Measurements from ENCODE around the gene SEMA3A. TPM values are rescaled to one million over a fixed set of nuclear protein-coding genes. Genes with fewer than 3 reads are reported as not detected.

SEMA3A gene
- total and polyA plus RNA-seq, 2 of the 13 experiments (the other 11 are each of a cell fraction or from before 2014, with no cell fraction given), result 0.29 to 1.2 TPM

DNA sequence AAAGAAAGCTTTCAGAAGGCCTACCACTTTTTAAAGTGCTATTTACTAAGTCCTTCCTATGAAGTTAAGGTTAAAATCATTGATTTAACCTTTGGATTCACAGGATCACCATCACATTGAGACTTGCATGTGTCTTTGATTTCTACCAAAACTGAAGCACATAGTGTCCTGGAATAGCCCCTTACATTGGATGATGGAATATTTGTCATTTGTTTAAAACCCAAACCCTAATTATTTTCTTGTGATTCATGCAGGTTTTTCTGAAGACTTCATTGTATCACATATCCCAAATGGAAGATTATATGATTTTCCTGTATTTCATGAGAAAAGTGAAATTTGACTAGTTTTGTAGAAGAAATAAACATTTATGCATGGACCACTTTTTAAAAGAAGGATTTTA is 3.3 kb downstream of the SEMA3A start:
- no peaks in the 10 kb centered on the region for H3K36me3 ChIP-seq (replicated peaks in 1 of 2; ENCODE audit: control insufficient read depth in 1 of 2, insufficient read depth in 2 of 2, low read length in 2 of 2)
- no peaks in the 10 kb centered on the region for H4K20me1 ChIP-seq (ENCODE audit: insufficient read depth, low read length)
- CTCF ChIA-PET (ENCODE audit: low intra/inter-chr PET ratio, low total read pairs), result no interaction called here
- H3K9me3 ChIP-seq (ENCODE audit: low read length), result no peaks in the 10 kb centered on the region
- intact Hi-C loops (cut with micrococcal nuclease; ENCODE audit: unreplicated experiment), result no loop called here
- H3K79me2 ChIP-seq (ENCODE audit: insufficient read depth, low read length), result no peaks in the 10 kb centered on the region
- peaks cover 0 to 3% of the 10 kb centered on the region in 2 experiments; a peak in 3 of 5 replicates for H3K27me3 ChIP-seq (ENCODE audit: control insufficient read depth in 1 of 2, insufficient read depth in 2 of 2, low read length in 2 of 2)
- no peak for DNase-seq (ENCODE audit: low spot score)
- no peak for ATAC-seq
- no peak overlapping the region for H3K4me3 ChIP-seq (replicated peaks in 1 of 3; ENCODE audit: insufficient read depth in 1 of 3, low read depth in 2 of 3, low read length in 3 of 3)
- H3K27ac ChIP-seq (ENCODE audit: extremely low read length, insufficient read depth, low read length), result no peak overlapping the region
- no peak overlapping the region for H3K9ac ChIP-seq (ENCODE audit: insufficient read depth, low read depth, low read length)
- no peak overlapping the region for H3K4me2 ChIP-seq (ENCODE audit: low read depth, low read length)
- H2AFZ ChIP-seq (ENCODE audit: low read length), result no peak overlapping the region
- in situ Hi-C loops (cut with HindIII; ENCODE audit: extremely low pct_ligation_motif_present, low pct_unique_long_range_greater_than_20kb), result no loop called here
- BruUV-seq (replicated peaks), result no TSS peak
- POLR2A ChIA-PET, result no interaction called here
- no peak for FAIRE-seq
- peaks cover 15% of the 10 kb centered on the region; the same call in 1 of the 2 replicates for H3K4me1 ChIP-seq (ENCODE audit: insufficient read depth, low read length)
- TF ChIP-seq MTF2 (CRISPR knock-in tag; IDR thresholded peaks at IDR 0.05; ENCODE audit: borderline replicate concordance), result no peak
- TF ChIP-seq REST (IDR thresholded peaks at IDR 0.05; ENCODE audit: borderline replicate concordance in 1 of 2, low read depth in 1 of 2, low read length in 2 of 2), result no peak
- no peak for TF ChIP-seq RBM22 (optimal IDR thresholded peaks at IDR 0.05; ENCODE audit: low read length)
- no peak for TF ChIP-seq ZNF558 (CRISPR knock-in tag; IDR thresholded peaks at IDR 0.05; ENCODE audit: borderline replicate concordance)
- TF ChIP-seq, protein P1, sequence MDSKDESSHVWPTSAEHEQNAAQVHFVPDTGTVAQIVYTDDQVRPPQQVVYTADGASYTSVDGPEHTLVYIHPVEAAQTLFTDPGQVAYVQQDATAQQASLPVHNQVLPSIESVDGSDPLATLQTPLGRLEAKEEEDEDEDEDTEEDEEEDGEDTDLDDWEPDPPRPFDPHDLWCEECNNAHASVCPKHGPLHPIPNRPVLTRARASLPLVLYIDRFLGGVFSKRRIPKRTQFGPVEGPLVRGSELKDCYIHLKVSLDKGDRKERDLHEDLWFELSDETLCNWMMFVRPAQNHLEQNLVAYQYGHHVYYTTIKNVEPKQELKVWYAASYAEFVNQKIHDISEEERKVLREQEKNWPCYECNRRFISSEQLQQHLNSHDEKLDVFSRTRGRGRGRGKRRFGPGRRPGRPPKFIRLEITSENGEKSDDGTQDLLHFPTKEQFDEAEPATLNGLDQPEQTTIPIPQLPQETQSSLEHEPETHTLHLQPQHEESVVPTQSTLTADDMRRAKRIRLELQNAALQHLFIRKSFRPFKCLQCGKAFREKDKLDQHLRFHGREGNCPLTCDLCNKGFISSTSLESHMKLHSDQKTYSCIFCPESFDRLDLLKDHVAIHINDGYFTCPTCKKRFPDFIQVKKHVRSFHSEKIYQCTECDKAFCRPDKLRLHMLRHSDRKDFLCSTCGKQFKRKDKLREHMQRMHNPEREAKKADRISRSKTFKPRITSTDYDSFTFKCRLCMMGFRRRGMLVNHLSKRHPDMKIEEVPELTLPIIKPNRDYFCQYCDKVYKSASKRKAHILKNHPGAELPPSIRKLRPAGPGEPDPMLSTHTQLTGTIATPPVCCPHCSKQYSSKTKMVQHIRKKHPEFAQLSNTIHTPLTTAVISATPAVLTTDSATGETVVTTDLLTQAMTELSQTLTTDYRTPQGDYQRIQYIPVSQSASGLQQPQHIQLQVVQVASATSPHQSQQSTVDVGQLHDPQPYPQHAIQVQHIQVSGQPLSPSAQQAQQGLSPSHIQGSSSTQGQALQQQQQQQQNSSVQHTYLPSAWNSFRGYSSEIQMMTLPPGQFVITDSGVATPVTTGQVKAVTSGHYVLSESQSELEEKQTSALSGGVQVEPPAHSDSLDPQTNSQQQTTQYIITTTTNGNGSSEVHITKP (CRISPR knock-in tag; IDR thresholded peaks at IDR 0.05; ENCODE audit: low read depth), result no peak
- TF ChIP-seq, protein P2, sequence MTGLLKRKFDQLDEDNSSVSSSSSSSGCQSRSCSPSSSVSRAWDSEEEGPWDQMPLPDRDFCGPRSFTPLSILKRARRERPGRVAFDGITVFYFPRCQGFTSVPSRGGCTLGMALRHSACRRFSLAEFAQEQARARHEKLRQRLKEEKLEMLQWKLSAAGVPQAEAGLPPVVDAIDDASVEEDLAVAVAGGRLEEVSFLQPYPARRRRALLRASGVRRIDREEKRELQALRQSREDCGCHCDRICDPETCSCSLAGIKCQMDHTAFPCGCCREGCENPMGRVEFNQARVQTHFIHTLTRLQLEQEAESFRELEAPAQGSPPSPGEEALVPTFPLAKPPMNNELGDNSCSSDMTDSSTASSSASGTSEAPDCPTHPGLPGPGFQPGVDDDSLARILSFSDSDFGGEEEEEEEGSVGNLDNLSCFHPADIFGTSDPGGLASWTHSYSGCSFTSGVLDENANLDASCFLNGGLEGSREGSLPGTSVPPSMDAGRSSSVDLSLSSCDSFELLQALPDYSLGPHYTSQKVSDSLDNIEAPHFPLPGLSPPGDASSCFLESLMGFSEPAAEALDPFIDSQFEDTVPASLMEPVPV (CRISPR knock-in tag; IDR thresholded peaks at IDR 0.05), result no peak
- no peak for TF ChIP-seq ZNF382 (CRISPR knock-in tag; IDR thresholded peaks at IDR 0.05; ENCODE audit: borderline replicate concordance)
- no peak for TF ChIP-seq ZNF646 (CRISPR knock-in tag; IDR thresholded peaks at IDR 0.05)
